ENCODE measurements around the gene NR4A1. TPM values are rescaled to one million over a fixed set of nuclear protein-coding genes. Genes with fewer than 3 reads are reported as not detected.
A peak's percentile ranks its signal among the peaks of the same experiment; 100 is the strongest.

NR4A1 gene
- total RNA-seq, 1 donor from 2014 or later = 0.79 TPM

- H3K36me3 ChIP-seq (ENCODE audit: control insufficient read depth, insufficient read depth, low read length) = no peaks in the 10 kb centered on the region
- H3K4me3 ChIP-seq (ENCODE audit: low read depth, low read length) = no peak overlapping the region
- peaks cover 14% of the 10 kb centered on the region for H3K27me3 ChIP-seq (ENCODE audit: control insufficient read depth, insufficient read depth, low read length)
- DNase-seq (ENCODE audit: low read depth) (peak; percentile 25), FAIRE-seq (no peak)
- TF ChIP-seq, protein P1, sequence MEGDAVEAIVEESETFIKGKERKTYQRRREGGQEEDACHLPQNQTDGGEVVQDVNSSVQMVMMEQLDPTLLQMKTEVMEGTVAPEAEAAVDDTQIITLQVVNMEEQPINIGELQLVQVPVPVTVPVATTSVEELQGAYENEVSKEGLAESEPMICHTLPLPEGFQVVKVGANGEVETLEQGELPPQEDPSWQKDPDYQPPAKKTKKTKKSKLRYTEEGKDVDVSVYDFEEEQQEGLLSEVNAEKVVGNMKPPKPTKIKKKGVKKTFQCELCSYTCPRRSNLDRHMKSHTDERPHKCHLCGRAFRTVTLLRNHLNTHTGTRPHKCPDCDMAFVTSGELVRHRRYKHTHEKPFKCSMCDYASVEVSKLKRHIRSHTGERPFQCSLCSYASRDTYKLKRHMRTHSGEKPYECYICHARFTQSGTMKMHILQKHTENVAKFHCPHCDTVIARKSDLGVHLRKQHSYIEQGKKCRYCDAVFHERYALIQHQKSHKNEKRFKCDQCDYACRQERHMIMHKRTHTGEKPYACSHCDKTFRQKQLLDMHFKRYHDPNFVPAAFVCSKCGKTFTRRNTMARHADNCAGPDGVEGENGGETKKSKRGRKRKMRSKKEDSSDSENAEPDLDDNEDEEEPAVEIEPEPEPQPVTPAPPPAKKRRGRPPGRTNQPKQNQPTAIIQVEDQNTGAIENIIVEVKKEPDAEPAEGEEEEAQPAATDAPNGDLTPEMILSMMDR (IDR thresholded peaks at IDR 0.05; ENCODE audit: insufficient read depth, low read length, severe bottlenecking) = no peak
These were observed 35.7 kb upstream of the NR4A1 start for GRCh38 chr12:52015532-52016041.

DNA sequence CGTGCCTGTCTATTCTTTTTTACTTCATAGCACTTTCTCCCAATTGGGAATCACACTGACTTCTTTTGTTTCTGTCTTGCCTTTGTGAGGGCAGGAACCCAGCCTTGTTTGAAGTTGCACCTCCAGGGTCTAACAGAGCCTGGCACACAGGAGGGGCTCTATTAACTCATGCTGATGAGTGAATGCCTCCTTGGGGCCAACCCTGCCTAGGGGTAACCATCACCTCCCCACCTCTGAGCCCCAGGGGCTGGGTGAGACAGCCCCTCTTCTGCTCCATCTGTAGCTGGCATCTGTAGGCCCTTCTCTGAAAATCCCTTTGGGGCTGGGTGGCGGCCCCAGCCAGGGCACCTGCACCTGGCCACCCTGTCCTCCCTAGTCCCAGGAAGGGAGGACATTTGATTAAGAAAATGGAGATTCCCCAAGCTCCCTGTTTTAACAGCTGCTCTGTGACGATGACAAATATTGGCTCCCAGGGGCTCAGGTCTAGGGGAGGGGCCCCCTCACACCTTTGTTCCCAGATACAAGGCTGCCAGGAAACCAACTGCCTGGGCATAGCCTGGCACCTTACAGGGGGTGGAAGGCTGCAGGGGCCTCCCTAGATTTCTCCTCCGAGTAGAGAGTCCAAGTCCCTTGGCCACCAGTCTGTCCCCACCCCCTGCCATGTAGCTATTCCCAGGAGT lies 32.7 kb upstream of the NR4A1 start:
- no peak overlapping the region for H3K4me3 ChIP-seq (ENCODE audit: low read depth, low read length)
- H3K27me3 ChIP-seq (ENCODE audit: control insufficient read depth, insufficient read depth, low read length) = peaks cover 20% of the 10 kb centered on the region
- TF ChIP-seq, protein P1 (IDR thresholded peaks at IDR 0.05; ENCODE audit: insufficient read depth, low read length, severe bottlenecking) = no peak
- FAIRE-seq (no peak), DNase-seq (ENCODE audit: low read depth) (no peak)
- H3K36me3 ChIP-seq (ENCODE audit: control insufficient read depth, insufficient read depth, low read length) = no peaks in the 10 kb centered on the region

- FAIRE-seq (no peak), DNase-seq (ENCODE audit: low read depth) (no peak)
- no peaks in the 10 kb centered on the region for H3K36me3 ChIP-seq (ENCODE audit: control insufficient read depth, insufficient read depth, low read length)
- TF ChIP-seq, protein P1 (IDR thresholded peaks at IDR 0.05; ENCODE audit: insufficient read depth, low read length, severe bottlenecking) = no peak
- no peak overlapping the region for H3K4me3 ChIP-seq (ENCODE audit: low read depth, low read length)
- peaks cover 17% of the 10 kb centered on the region for H3K27me3 ChIP-seq (ENCODE audit: control insufficient read depth, insufficient read depth, low read length)
These were observed 32.0 kb upstream of the NR4A1 start for GRCh38 chr12:52019113-52019770.

- no peaks in the 10 kb centered on the region for H3K36me3 ChIP-seq (ENCODE audit: control insufficient read depth, insufficient read depth, low read length)
- TF ChIP-seq, protein P1 (IDR thresholded peaks at IDR 0.05; ENCODE audit: insufficient read depth, low read length, severe bottlenecking) = peak; percentile 77
- DNase-seq (ENCODE audit: low read depth) = no peak
- H3K4me3 ChIP-seq (ENCODE audit: low read depth, low read length) = no peak overlapping the region
- no peak for FAIRE-seq
- H3K27me3 ChIP-seq (ENCODE audit: control insufficient read depth, insufficient read depth, low read length) = peaks cover 10% of the 10 kb centered on the region
These were observed 30.5 kb upstream of the NR4A1 start for GRCh38 chr12:52020539-52021336.

DNA sequence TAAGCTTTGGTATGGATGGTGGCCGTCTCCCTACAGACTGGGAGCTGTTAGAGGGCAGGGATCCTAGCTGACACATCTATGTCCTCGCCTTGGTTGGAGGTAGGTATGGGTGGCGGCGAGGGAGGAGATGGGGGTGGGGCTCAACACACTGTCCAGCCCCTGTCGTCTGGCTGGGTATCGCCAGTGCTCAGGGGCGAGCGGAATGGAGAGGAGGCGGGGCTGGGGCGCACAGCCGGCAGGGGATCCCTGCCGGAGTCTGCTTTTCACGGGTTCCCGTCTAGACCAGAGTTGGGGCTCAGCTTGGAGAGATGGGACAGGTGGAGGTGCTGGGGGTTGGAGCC lies 28.4 kb upstream of the NR4A1 start:
- Histone ChIP-seq H3K27me3 (ENCODE audit: control insufficient read depth, insufficient read depth, low read length) (peaks cover 6% of the 10 kb centered on the region), H3K36me3 (ENCODE audit: control insufficient read depth, insufficient read depth, low read length) (no peaks in the 10 kb centered on the region), H3K4me3 (ENCODE audit: low read depth, low read length) (peak overlapping the region; percentile 44)
- FAIRE-seq (no peak), DNase-seq (ENCODE audit: low read depth) (no peak)
- TF ChIP-seq, protein P1 (IDR thresholded peaks at IDR 0.05; ENCODE audit: insufficient read depth, low read length, severe bottlenecking) = no peak
